D721Med (cell line): ENCODE results near the gene MVK.

ENCODE experiments used
- DNase-seq: peaks from one replicate; pipeline ENCODE4 v3.0.0; 2011; ENCODE audit warnings: low spot score; ENCODE audit not compliant: insufficient read length
- FAIRE-seq: peaks from 2 replicates; lab custom pipeline; 2011; peaks lifted over from hg19 to GRCh38; lab: Jason Lieb, UNC
- CTCF ChIP-seq: IDR thresholded peaks from 2 replicates; pipeline ENCODE4 v1.5.1; 2012; ENCODE audit warnings: mild to moderate bottlenecking, control low read depth; ENCODE audit not compliant: insufficient read depth; ENCODE audit errors: missing control alignments

The MVK gene

DNA sequence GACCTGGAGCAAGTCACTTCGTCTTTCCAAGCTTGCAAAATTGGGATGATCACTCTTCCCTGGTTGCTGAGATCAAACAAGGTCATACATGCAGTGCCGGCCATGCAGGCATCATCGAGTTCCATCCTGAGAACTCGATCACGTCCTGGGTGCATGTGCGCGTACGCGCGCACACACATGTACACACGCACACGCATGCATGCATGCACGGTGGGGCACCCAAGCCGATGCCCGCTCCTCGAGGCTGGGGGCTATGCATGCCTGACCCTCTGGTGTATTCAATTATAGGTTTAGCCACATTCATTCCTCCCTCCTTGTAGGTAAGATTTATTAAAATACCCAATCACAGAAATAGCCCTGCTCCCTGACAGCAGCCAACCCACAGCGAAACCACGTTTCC is 26.3 kb upstream of the MVK start:
- FAIRE-seq (no peak), DNase-seq (no peak)
- no peak for TF ChIP-seq CTCF

DNA sequence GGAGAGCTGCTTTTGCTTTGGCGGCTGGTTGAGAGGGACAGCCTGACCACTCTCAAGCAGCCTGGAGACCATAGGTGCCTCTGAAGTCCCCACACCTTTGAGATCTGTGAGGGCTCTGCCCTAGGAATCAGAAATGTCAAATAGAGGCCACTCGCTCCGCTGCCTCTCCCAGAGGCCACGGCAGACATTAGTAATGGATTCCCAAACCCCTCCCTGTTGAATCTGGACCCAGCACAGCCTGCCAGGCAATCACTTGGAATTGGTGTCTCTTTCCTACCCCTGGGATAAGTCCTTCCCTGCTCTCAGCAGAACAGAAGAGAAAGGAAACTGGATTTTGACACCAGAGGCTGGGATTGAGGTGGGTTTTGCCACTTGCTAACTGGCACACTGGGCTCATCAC is 25.3 kb upstream of the MVK start:
- no peak for FAIRE-seq
- DNase-seq: no peak
- no peak for TF ChIP-seq CTCF

DNA sequence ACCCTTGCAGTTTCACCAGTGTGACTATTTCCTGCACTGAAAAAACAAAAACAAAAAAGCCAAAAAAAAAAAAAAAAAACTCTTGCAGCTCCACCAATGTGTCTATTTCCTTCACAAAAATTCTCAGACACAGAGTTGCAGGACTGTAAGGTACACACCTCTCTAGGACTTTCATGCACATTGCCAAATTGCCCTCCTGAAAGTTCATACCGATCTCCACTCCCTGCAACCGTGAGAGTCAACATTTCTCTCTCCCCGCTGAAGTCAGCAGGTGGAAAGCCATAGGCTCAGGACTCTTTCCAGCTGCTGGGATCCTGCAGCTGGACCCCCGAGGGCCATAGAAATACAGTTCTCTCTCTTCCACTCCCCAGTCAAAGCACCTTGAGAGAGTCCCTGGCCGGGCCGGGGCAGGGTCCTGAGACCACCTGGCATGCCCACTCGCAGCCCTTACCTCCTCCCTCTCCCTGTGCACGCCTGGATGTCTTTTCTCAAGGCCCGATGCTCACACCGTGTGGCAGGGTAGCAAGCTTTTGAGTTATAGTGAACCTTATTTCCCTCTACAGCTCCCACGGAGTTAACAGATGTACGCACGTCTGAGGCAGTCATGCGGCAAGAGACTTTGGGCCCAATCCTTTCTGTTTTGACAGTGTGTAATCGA is 23.9 kb upstream of the MVK start:
- DNase-seq (no peak), FAIRE-seq (no peak)
- TF ChIP-seq CTCF: no peak

DNA sequence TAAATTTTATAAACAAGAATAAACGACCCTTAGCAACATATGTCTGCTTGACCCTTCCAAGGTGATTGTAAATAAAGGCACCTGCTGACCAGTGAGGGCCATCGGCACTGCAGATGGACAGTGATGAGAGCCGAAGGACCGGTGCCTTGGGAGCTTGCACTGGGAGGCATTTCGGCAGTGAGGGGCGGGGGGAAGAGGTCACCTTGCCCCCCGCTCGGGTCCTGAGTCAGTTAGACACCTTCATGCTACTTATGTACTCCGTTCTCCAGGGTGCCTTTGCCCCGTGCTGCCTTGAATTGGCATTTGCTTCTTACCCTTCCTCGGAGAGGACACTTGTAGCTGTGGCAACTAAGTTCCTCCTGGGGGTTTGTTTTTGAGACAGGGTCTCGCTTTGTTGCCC is 23.3 kb upstream of the MVK start:
- FAIRE-seq: no peak

DNA sequence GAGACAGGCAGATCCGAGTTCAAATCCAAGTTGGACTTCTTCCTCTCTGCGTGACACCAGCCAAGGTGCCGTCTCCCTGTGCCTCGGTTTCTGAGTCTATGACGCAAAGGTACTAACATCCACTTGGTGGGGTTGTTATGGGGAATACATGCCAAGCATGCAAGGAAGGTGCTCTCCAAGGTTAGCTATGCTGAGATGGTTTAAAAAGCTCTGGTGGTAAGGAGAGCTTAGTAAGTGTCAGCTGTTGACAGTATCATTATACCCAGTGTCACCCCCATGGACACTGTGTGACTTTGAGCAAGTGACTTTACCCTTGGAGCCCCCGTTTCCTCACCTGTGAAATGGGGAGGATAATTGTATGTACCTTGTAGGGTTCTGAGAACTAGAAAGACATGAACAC is 22.5 kb upstream of the MVK start:
- no peak for FAIRE-seq
- no peak for DNase-seq
- no peak for TF ChIP-seq CTCF

More for the DNA sequence above, 23.3 kb upstream of the MVK start:
- DNase-seq: no peak
- TF ChIP-seq CTCF: no peak

DNA sequence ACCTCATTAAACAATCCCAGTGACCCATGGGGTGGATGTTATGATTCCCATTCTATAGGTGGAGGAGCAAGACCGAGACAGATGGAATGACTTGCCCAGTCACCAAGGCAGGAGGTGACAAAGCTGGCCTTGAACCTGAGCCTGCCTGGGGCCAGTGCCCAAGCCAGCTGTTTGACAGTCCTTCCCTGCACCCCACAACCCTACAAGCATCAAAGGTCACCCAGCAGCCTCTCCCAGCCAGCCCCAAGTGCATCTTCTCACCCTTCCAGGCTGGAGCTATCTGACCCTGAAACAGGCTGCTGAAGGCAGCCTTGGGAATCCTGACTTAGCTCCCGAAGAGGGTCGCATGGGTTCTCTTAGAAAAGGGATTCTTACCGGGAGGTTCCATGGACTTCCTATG is 20.6 kb upstream of the MVK start:
- DNase-seq (no peak), FAIRE-seq (no peak)
- no peak for TF ChIP-seq CTCF

DNA sequence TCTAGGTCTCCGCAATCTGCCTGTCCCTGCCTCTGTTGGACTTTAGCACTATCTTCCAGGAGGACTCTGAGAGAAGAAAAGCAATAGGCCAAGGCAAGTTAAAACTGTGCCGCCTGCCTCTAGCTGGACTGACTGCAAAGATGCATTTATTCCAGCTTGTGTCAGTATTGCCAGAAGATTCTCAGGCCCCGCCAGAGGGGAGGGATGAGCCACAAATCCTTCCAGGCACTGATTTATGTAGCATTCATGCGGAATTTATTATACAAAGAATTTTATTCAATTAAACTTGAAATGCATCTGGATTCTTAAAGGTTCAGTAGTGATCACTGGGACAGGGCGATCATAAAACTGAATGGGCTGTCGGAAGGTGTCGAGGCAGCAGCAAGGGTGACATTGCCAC is 20.1 kb upstream of the MVK start:
- DNase-seq (no peak), FAIRE-seq (no peak)
- no peak for TF ChIP-seq CTCF
